ENCODE results near the gene SUDS3.
A peak's percentile ranks its signal among the peaks of the same experiment; 100 is the strongest.
"Not testable (repeated sequence)": the region's sequence is repeated elsewhere in the genome, so short reads cannot be mapped to it uniquely, and the experiment has no call there.

Gene SUDS3, protein sequence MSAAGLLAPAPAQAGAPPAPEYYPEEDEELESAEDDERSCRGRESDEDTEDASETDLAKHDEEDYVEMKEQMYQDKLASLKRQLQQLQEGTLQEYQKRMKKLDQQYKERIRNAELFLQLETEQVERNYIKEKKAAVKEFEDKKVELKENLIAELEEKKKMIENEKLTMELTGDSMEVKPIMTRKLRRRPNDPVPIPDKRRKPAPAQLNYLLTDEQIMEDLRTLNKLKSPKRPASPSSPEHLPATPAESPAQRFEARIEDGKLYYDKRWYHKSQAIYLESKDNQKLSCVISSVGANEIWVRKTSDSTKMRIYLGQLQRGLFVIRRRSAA

DNA sequence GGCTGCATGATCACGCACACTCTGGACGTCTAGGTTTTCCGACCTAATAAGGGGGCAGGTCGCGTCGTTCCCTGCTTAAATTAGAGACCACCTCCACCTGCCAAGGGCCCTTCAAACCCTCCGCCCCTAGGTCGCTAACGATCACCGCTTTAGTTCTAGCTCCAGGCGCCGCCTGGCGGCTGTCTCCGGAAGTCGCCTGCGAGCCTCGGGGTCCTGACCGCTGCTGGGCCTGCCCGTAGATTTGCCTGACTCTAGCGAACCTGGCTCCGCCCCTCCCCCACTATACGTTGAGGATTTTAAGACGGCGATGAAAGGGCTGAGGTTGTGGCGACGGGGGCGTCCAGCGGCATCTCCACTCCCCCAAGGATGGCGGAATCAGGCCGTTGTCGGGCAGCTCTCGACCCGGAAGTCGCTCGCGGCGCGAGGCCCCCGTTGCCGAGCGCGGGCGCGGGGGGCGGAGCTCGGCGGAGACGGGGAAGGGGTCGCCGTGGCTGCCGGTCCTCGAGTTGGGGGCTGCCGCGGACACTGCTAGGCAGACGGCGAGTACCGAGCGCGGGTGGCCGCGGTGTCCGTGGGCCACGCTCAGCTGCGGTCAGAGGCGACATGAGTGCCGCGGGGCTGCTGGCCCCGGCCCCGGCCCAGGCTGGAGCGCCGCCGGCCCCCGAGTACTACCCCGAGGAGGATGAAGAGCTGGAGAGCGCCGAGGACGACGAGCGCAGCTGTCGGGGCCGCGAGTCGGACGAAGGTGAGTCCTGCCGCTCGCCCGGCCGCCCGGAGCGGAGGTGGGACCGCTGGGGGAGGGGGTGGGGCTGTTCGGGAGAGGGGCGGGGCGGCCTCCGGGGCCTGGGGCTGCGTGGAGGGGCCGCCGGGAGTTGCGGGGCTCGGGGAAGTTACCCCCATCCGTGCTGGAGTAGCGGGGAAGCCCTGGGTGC lies at the start of gene SUDS3:
SUDS3 (plus strand) TSS at position 467 of the 932 bp plus-strand sequence; CDS start at position 604, 137 bp downstream.
- FAIRE-seq: no peak

DNA sequence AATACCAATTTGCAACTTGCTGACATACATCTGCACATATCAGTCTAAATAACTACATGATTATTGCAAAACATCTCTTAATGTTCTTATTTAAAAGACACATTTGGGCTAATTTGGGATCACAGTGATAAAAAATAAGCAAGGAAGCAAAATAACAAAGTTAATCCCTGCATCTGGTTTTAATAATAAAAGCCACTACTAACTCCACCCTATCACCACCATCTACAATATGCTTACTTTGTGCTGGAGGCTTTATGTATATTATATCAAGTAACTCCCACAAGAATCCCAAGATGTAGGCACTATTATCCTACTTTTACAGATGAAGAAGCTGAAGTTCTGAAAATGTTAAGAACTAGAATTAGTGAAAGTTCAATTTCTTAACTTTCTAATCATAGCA lies 49.4 kb upstream of the SUDS3 start:
- FAIRE-seq: no peak

DNA sequence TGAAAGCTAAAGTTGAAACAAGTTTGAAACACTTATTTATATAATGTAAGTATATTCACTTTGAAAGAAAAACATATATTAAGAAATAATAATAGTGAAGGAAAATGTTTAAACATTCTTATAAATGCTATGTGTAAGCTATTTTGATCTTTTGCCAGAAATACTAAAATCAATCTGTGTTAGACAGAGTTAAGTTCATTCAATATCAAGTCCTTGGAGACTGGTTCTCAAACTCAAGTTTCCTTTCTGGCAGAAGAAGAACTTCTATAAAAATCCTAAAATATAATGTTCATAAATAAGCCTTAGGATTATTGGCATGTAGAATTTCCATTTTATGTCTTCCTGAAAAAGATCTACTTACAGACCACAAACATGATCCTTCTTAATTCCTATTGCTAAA lies 49.0 kb upstream of the SUDS3 start:
- FAIRE-seq: no peak

DNA sequence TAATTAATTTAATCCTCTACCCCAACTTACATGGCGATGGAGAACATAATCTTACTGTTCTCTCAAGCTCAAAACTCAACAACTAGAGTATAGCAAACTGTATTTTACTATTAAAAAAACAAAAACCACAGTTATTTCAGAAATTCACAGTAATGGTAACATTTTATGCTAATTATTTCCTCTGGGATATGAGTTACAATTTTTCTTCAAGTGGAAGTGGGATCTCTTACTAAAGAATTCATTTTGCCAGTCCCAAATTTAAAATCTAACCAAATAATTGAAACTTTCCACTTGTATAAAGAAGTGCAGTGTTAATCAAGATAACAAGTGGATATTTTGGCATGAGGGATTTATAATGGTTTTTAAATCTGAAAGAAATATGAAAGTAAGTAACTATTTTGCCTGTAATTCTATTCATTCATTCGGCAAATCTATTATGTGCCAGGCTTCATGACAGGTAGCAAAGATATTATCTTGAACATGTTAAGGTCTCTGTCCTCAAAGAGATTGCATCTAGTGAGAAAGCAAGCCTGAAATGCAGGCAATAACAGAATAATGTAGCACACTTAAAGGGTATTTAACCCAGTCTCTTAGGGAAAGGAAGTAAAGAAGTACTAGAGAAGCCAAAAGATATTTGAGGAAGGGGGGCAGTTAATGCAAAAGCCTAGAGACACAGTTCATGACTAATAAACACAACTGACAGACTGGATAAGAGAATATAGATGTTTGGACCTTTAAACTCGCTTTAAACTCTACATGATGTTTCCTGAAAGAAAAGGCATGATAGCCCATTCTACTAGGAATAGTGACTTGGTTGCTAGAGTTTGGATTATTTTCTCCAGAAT lies 47.6 kb upstream of the SUDS3 start:
- FAIRE-seq: no peak

DNA sequence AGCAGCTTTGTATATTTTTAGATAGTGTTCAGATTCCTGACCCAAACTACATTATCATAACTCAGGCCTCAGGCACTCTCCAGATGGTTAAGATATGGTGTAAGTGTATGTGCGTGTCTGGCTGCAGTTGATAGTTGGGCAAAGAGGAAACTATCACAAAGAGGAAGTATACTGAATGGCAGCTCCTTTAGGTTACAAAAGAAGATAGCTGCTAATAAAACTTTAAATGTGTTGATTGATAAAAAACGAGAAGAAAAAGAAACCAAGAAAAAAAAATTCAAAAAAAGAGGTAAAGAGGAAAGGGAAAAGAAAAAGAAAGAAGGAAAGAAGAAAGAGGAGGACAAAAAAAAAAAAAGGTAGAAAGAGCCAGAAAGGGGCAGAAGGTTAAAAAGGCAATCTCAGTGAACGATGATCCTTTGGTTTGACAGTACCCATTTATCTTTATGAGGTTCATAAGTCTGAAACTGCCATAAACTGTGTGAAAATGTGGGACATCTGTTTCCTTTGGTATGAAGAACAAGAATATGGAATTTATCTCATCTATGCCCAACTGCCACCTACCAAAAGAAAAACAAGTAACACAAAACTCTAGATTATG lies 45.8 kb upstream of the SUDS3 start:
- FAIRE-seq: peak; percentile 70

DNA sequence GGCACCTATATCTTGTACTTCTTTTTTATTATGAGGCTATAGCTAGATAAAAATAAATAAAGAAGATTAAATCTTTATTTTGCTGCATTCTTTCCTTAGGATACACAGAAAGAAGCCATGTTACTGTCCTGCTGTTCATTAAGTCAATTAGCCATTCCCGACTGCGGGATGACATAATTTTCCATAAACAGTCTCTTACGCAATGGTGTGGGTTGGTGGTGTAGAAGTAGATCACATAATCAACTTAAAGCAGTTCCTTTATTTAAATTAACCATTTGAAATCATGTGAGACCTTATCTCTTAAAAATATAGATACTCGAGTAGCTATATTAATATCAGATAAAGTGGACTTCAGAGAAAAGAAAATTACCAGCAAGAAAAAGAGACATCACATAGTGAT lies 43.8 kb upstream of the SUDS3 start:
- FAIRE-seq: no peak

DNA sequence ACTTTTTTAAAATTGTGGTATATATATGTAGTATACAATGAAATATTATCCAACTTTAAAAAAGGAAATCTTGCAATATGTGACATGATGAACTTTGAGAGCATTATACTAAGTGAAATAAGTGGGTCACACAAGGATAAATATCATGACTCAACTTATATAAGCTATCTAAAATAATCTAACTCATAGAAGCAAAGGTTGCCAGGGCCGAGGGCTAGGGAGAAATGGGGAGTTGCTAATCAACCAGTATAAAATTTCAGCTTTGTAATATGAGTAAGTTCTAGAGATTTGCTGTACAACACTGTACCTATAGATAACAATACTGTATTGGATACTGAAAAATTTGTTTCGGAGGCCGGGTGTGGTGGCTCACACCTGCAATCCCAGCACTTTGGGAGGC lies 42.1 kb upstream of the SUDS3 start:
- FAIRE-seq: no peak

DNA sequence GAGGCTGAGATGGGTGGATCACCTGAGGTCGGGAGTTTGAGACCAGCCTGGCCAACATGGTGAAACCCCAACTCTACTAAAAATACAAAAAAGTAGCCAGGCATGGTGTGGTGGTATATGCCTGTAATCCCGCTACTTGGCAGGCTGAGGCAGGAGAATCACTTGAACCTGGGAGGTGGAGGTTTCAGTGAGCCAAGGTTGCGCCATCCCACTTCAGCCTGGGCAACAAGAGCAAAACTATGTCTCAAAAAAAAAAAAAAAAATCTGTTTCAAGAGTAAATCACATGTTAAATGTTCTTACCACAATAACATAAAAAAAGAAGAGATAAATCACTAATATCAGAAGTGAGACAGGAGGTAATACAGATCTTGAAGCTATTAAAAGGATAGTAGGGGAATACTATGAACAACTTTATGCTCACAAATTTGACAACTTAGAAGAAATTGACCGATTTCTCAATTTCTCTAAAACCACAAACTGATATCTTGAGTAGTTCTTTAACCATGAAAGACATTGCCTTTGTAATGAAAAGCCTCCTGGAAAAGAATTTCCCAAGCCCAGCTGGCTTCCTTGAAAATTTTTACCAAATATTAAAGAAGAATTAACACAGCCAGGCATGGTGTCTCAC lies 41.3 kb upstream of the SUDS3 start:
- FAIRE-seq: no peak

DNA sequence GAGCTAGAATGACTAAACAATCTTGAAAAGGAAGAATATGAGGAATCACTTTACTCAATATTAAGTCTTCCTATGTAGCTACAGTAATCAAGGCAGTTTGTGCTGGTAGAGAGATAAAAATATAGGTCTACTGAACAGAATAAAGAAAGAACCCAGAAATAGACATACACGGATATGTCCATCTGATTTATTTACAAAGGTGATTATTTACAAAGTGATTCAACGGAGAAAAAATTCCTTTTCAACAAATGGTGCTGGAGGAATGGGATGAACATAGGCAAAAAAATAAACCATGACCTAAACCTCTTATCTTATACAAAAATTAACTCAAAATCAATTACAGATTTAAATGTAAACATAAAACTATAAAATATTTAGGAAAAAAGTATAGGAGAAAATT lies 40.2 kb upstream of the SUDS3 start:
- FAIRE-seq: no peak

DNA sequence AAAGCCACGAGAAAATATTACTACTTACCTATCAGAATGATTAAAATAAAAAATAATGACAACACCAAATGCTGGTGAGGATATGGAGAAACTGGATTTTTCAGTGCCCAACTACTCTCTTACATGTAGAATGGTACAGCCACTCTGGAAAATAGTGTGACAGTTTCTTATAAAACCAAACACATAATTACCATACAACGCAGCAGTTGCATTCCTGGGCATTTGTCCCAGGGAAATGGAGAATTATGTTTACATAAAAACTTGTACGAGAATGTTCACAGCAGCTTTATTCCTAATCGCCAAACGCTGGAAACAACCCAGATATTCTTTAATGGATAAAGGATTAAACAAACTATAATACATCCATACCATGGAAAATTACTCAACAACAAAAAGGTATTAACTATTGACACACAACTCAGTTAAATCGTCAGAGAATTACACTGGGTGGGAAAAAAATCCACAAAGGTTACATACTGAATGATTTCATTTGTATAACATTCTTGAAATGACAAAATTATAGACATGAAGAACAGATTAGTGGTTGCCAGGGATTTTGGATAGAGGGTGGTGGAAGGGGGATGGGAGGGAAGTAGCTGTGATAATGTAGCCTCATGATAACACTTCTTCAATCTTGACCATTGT lies 39.0 kb upstream of the SUDS3 start:
- no peak for FAIRE-seq

DNA sequence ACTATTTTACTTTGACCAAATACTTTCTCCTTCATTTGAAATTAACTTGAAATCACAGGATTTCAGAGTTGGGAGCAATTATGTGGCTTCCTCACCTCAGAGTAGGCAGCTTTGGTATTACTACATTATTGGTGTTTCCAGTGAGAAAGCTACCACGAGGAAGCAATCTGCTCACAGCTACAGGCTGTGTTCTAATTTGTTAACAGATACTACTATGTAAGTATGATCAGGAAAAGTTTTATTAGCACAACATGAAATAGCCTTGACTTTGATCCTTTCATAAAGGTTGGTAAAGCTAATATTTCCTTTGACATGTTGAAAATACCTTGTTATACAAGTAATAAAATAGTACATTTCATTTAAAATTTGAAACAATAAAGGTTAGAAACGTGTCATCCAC lies 34.3 kb upstream of the SUDS3 start:
- FAIRE-seq: no peak

DNA sequence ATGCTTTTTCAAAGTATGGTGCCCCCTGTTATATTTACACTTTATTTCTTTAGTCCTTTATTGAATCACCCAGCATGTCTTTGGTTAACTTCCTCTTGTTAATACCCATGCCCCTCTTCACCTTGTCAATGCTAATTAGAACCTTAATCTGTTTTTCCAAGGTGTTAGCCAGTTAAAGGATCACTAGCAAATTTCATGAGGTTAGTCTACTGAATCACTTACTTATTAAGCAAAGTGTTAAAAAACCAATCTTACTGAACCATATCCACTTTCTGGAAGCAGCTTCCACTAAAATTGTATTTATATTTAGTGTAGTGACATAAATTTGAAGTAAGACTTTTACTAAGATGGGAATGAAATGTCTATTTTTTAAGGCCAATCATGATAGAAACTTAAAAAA lies 31.5 kb upstream of the SUDS3 start:
- FAIRE-seq: no peak

DNA sequence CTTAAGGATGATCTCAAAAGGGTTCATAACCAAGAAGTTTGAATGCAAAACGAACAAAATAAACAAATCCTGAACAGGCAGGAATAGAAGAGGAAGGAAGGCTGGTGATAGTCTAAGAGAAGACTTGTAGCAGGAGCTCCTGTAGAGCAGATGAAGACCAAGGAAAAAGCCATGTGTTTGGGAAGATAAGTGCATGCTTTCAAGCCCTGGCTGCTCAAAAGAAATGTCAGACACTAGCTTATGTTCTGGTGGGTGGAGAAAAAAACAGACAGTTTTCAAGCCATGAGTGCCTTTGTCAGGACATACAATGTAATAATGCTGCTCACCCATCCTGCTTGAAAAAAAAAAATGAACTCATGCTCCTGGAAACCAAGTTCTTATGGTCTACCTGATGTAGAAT lies 31.0 kb upstream of the SUDS3 start:
- no peak for FAIRE-seq

DNA sequence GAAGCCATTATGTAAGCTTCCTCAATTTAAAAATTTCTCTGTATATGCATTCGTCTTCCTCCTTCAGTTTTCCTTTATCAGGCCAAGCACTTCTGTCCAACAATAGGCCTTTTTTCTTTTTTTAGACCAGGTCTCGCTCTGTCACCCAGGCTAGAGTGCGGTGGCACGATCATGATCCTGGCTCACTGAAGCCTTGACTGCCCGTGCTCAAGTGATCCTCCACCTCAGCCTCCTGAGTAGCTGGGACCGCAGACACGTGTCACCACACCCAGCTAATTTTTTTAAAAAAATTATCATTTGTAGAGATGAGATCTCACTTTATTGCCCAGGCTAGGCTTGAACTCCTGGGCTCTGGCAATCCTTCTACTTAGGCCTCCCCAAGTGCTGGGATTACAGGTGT lies 29.5 kb upstream of the SUDS3 start:
- FAIRE-seq: no peak

DNA sequence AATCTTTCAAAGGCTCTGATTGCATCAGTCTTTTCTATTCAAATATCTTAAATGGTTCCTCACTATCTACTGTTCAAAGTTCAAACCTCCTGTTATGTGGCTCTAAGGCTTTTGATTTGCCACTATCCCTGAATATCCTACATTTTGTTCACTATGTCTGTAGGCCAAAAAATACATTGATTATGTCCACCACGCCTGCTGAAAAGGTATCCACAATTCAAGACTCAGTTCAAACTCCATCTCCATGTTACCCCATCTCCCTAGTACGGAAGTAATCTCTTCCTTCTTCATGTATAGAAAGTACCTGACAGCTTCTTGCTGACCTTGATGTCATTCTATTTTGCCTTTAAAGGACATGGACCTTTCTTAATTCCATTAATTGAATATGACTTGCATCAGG lies 28.4 kb upstream of the SUDS3 start:
- no peak for FAIRE-seq

DNA sequence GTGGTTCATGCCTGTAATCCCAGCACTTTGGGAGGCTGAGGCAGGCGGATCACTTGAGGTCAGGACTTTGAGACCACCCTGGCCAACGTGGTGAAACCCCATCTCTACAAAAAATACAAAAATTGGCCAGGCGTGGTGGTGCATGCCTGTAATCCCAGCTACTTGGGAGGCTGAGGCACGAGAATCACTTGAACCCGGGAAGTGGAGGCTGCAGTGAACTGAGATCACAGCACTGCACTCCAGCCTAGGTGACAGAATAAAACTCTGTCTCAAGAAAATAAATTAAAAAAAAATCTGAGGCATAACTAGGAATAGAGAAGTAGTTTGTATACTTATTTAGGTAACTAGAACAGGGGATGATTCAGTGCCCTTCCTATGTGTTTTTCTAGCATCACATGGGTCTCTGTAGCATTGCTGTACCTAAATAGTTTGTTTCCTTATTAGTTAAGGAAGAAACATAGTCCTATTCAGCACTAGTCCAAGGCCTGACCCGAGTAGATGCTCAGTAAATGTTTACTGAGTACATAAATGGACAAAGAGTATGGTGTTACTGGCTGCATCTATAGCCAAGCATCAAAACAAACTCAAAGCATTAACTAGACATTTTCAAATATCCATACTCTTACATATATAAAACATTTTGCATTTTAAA lies 25.3 kb upstream of the SUDS3 start:
- no peak for FAIRE-seq

DNA sequence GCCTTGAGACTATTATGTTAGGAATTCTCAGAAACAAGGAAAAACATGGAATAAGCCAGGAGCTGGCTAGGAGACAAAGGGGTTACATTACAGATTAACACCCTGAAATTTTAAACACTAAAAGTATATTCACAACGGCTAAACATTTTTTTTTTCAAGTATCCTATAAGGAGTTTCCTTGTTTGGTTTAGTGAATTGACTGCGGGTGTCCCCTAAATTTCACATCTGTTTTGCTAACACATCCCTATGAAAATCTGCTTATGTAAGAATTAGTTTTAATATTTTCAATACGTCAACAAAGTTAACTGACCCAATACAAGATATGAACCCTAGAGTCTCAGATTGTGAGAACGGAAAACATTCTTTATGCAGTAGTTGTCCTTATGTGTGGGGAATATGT lies 22.6 kb upstream of the SUDS3 start:
- FAIRE-seq: no peak

DNA sequence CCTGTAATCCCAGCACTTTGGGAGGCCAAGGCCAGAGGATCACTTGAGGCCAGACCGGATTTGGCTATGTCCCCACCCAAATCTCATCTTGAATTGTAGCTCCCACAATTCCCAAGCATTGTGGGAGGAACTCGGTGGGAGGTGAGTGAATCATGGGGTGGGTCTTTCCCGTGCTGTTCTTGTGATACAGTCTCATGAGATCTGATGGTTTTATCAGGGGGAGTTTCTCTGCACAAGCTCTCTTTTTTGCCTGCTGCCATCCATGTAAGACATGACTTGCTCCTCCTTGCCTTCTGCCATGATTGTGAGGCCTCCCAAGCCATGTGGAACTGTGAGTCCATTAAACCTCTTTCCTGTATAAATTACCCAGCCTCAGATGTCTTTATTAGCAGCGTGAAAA lies 21.9 kb upstream of the SUDS3 start:
- FAIRE-seq: not testable (repeated sequence)

DNA sequence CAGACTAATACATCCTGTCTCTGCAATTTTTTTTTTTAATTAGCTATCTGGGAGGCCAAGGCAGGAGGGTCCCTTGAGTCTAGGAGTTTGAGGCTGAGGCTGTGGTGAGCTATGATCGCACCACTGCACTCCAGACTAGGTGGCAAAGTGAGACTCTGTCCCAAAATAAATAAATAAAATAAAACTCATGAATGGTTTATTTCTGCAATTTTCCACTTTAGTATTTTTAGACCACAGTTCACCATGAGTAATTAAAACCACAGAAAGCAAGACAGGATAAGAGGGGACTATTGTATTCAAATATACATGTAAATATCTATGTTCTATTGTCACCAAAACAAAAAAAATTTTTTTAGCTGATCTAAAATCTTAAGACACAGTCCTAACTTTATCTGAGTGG lies 21.5 kb upstream of the SUDS3 start:
- no peak for FAIRE-seq

DNA sequence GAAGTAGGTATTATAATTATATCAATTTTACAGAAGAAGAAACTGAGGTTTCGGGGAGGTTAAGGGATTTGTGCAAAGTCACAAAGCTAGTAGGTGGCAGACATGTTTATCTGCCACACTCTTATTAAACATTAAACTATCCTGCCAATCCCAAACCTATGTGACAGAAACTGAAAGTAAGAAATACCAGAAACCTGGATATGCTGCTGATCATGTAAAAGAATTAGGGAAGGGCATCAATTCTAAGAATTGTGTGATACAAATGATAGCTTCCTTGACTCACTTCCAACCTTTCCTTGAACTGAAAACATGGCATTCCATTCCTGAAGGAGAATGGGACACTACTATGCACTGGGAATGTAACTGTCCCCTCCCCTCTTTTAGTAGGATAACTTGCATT lies 20.5 kb upstream of the SUDS3 start:
- FAIRE-seq: no peak

DNA sequence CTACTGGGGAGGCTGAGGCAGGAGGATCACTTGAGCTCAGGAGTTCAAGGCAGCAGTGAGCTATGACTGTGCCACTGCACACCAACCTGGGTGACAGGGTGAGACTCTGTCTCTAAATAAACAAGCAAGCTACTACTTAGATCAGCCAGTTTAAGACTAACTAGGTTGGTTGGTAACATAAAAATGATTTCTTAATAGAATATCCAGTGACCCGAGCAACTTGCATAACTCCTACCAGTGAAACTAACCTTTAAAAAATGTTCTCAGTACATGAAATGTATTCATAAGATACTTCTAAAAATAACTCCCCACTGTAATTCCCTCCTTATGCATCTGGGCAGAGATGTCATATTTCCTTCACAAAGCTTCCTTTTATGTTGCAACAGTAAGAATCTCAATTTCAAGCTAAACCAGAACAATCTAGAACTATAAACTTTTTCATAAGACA lies 19.5 kb upstream of the SUDS3 start:
- no peak for FAIRE-seq
